Bronchial epithelial cell (primary cell): ENCODE data around the gene RCCD1. TPM values are rescaled to one million over a fixed set of nuclear protein-coding genes. Genes with fewer than 3 reads are reported as not detected.

Experiments
- DNase-seq: peaks from one replicate; pipeline ENCODE4 v3.0.0-alpha.2; 2010; ENCODE audit warnings: low read depth
- FAIRE-seq: peaks from 2 replicates; lab custom pipeline; 2011; peaks lifted over from hg19 to GRCh38; lab: Jason Lieb, UNC
- H3K27me3 ChIP-seq: 2 replicates; pipeline ENCODE4 v1.5.1; 2011; ENCODE audit warnings: low read length; ENCODE audit not compliant: control insufficient read depth, insufficient read depth
- H3K36me3 ChIP-seq: 2 replicates; pipeline ENCODE4 v1.5.1; 2011; ENCODE audit warnings: low read length; ENCODE audit not compliant: control insufficient read depth, insufficient read depth
- H3K4me3 ChIP-seq: 2 replicates; pipeline ENCODE4 v1.5.1; 2011; ENCODE audit warnings: mild to moderate bottlenecking, low read depth, low read length, control low read depth
- CTCF ChIP-seq: IDR thresholded peaks from 2 replicates; pipeline ENCODE4 v1.5.1; 2011; ENCODE audit warnings: mild to moderate bottlenecking, moderate library complexity, low read length, control low read depth, inconsistent platforms; ENCODE audit not compliant: insufficient read depth, severe bottlenecking
- total RNA-seq: library from RNA; depleted of rRNA; stranded (reverse); fragments of >200 nt; gene quantifications from 2 replicates; pipeline ENCODE4 v1.2.1, GENCODE V29; 2014

Gene RCCD1
- total RNA-seq, 1 donor from 2014 or later = 11.6 TPM

- Histone ChIP-seq H3K36me3 (peaks cover 2% of the 10 kb centered on the region), H3K27me3 (no peaks in the 10 kb centered on the region), H3K4me3 (peak within 1 kb of the TSS; percentile 61)
- TF ChIP-seq CTCF = peak; percentile 99
- FAIRE-seq (no peak), DNase-seq (peak; percentile 73)
Measured at GRCh38 chr15:90931828-90932659, 22.6 kb upstream of the RCCD1 start, which contains the start of gene HDDC3. TSS of gene HDDC3 (minus strand) at chr15:90932549. CDS start at chr15:90932540, 9 bp downstream.

GRCh38 chr15:90932660-90932991 lies 22.1 kb upstream of the RCCD1 start:
- TF ChIP-seq CTCF = no peak
- H3K27me3 ChIP-seq = no peaks in the 10 kb centered on the region

DNA sequence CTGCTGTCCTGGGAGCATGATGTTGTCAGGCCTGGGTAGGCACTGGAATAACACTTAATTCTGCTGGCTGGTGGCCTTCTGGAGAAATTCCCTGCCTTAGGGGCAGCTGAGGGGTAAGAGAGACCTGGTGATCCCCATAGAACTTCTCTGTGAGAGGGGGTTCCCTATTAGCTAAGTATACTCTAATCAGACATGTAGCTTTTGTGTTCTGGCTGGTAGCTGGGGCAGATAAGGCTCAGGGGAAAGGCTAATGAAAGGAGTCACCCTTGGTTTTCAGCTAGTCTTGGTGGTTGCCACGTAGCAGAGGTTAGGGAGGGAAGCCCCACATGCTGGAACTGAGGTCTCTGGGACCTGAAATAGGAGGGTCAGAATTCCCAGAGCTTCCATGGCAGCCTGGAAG lies 21.4 kb upstream of the RCCD1 start:
- no peak for FAIRE-seq
- Histone ChIP-seq H3K36me3 (peaks cover 3% of the 10 kb centered on the region), H3K27me3 (no peaks in the 10 kb centered on the region), H3K4me3 (no peak overlapping the region)
- TF ChIP-seq CTCF = no peak
- DNase-seq = no peak

More at GRCh38 chr15:90932660-90932991, 22.1 kb upstream of the RCCD1 start:
- no peak for FAIRE-seq
- Histone ChIP-seq H3K4me3 (peak overlapping the region; percentile 61), H3K36me3 (peaks cover 2% of the 10 kb centered on the region)
- no peak for DNase-seq

- FAIRE-seq = no peak
- Histone ChIP-seq H3K36me3 (peaks cover 8% of the 10 kb centered on the region), H3K27me3 (no peaks in the 10 kb centered on the region), H3K4me3 (peak overlapping the region; percentile 83)
- DNase-seq = peak; percentile 77
- TF ChIP-seq CTCF = peak; percentile 95
Measured at GRCh38 chr15:90934256-90934948, 20.3 kb upstream of the RCCD1 start.

GRCh38 chr15:90934949-90935751 lies 19.5 kb upstream of the RCCD1 start, which contains the start of gene UNC45A:
TSS of gene UNC45A (plus strand) at chr15:90935285. CDS start at chr15:90935325, 40 bp downstream.
- Histone ChIP-seq H3K4me3 (peak within 1 kb of the TSS; percentile 83), H3K36me3 (peaks cover 15% of the 10 kb centered on the region), H3K27me3 (no peaks in the 10 kb centered on the region)
- TF ChIP-seq CTCF = no peak
- no peak for FAIRE-seq
- peak; percentile 82 for DNase-seq
